OCI-M2 (cell line): ENCODE measurements around the gene SNX9.
"Not testable (repeated sequence)": the region's sequence is repeated elsewhere in the genome, so short reads cannot be mapped to it uniquely, and the experiment has no call there.

Experiments
- DNase-seq: peaks from one replicate; lab custom pipeline; 2025; ENCODE audit not compliant: unreplicated experiment; lab: John Stamatoyannopoulos, UW

The SNX9 gene

DNA sequence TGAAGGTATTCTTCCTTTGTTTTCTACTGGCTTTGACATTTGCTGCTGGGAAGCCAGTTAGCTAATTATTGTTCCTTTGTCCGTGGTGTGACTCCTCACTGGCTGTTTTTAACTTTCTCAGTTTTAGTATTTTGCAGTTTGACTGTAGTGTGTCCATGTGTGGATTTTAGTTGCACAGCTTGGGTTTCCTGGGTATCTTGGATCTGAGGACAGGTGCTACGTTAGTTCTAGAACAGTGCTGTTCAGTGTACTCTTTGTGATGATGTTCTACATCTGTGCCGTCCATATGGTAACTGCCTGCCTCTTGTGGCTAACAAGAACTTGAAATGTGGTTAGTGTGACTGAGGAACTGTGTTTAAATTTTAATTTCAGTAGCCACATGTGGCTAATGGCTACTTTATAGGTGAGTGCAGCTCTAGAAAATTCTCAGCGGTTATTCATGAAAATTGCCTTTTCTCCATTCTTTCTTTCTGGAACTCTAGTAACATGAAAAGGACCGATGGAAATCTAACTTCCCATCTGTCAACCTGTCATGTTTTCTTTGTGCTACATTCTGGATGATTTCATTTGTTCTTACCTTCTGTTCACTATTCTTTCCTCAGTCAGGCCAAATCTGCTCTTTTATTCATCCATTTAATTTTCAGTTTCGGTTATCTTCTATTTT lies 7.4 kb downstream of the SNX9 start:
- no peak for DNase-seq

DNA sequence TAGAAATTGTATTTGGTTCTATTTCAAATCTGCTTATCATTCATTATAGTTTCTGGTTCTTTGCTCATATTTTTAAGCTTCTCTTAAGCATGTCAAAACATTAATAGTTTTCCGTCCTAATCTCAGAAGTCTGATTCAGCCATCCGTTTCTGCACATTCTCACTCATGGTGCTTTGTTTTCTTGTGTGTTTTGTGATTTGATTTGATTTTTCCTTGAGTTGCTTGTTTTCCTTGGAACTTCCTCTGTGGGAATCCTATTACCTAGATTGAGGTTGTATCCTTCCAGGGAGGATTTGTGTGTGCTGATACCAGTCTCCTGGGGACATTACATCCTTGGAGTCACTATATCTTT lies 7.9 kb downstream of the SNX9 start:
- DNase-seq, result no peak

DNA sequence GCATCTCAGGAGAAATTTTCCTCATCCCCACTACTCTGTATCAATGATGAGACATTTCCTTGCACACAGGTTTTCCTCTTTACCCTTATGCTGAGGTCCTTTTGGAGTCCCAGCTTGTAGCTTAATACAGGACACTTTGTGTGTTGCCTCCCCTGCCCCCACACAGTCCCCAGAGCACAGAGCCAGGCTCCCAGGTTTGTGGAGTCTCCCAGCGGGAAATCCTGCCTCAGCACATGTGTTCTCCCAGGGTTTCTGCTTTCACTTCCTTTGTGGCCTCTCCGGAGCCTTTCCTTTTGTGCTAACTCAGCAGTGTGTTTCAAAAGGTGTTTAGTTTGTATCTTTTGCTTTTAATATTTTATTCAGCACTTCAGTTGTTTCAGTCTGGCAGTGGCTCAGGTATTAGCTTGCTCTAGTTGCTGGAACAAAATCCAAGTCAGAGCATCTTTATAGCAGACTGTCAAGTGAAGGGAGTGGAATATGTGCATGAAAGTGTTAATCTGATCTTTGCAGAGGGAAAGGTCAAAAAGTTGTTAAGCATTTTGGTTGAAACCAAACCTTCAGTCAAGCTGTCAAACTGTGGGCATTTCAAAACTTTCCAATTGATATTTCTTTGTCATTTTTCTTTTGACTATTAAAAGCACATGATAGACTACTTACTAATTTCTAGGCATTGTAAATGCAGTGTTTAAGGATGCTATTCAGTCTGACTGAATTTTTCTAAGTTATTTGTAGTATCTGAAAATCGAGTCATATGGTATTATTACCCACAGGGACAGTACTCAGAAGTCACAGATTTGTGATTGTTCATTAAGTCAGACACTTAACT lies 8.6 kb downstream of the SNX9 start:
- no peak for DNase-seq

DNA sequence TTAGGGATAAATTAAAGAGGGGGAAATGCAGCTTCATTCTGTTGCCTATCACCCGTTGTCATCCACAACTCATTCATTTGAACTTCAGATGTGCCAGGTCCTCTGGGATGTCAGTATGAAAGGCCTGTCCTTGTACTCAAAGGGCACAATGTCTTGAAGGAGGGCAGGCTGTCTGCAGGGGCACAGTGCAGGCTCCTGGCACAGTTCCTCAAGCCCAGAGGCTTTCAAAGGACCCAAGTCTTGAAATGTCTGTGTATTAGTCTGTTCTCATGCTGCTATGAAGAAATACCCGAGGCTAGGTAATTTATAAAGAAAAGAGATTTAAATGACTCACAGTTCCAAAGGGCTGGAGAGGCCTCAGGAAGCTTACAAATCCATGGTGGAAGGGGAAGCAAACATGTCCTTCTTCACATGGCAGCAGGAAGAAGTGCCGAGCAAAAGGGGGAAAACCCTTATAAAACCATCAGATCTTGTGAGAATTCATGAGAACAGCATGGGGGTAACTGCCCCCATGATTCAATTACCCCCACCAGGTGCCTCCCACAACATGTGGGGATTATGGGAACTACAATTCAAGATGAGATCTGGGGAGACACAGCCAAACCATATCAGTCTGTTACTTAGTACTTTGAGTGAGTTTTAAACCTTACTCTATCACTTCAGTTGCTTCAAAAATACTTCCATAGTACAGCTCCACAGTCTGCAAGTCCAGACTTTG lies 9.4 kb downstream of the SNX9 start:
- DNase-seq, result no peak

DNA sequence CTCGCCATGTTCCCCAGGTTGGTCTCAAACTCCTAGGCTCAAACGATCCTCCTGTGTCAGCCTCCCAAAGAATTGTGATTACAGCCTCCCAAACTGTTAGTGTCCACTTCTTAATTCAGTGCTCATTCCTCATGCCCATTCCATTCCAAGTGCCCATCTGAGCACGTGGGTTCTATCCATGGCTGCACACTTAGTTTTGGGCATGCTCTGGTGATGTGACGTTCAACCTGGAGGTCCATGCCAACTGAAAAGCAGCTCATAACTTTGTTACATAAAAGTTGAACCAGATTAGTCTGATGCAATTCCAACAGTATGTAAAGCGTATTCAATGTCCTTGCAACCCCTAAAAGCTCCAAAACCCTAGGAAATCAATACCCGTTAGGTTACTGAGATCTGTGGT lies 11.5 kb downstream of the SNX9 start:
- no peak for DNase-seq

DNA sequence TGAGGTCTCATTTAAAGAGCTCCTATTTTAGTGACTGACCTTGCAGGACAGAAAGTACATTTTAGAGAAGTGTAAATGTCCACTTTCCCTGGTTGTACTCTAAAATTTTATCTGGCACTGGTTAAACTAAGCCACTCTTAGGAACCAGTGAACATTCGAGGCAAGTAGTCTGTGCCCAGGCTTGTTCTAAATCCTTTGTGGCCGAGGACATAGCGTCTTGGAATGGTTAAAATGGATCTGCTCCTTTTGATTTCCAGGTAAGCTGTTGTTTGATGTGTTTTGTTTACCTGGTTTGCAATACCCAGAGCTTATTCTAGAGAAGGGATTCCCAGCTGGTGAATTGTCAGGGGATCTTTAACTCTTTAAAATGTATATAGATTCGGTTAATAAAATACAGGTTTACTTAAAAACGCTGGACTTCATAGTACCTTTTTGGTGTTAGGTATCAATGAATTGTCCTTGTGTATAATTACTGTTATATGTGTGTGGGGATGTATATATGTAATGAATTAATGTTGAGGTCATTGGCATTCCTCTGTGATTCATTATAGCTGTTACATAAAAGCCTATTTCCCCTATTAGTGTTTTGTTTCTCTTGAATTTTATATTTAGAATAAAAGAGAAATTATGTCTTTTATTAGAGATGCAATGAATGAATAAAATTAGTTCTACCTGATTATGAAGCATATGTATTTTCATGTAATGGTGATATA lies 15.8 kb downstream of the SNX9 start:
- DNase-seq, result no peak

DNA sequence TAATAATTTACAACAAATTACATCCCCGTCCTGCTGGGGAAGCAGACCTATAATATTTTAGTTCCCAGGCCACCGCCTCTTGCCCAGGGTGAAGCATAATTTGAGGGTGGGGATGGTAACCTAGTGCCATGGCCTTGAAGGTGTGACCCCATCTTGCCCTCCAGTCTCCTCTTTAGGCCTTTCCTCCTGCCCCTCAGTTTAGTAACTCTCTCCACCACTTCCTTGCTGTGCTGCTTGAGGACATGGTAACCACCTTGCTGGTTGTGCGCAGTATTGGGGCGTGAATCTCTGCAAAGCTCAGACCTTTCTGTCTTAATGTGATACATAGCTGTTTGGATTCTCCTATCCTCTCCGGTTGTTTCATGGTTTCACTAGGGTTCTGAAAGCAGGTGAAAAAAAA lies 16.6 kb downstream of the SNX9 start:
- DNase-seq, result no peak

DNA sequence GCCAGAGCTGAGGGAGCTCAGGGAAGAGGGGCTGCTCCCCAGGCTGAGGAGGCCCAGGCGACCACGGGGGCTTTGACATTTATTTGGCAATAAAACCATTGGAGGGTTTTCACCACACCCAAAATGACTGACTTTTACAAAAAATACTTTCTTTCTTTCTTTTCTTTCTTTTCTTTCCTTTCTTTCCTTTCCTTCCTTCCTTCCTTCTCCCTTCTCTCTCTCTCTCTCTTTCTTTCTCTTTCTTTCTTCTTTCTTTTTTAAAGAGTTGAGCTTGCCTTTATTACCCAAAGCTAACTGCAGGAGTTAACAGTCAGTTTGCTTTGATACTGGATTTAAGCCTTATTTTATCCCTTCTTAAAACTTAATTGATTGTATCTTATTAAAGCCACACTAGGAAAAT lies 17.2 kb downstream of the SNX9 start:
- DNase-seq, result no peak

DNA sequence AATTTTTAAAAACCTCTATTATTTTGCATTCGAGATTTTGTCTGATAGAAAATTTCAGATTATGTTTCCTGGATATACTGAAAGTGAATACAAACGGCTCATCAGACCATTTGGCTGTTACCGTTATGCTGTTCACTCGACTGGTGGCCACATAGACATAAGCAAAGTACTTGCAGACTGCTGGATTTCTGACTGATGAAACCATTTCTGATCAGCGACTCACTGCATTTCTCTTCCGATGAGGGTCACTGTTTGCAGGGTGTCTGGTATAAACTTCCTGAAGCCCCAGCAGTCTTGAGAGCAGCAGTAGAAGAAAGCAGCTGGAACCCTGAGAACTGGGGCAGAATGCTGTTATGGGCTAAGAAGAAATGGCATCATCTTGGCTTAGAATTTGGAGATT lies 17.7 kb downstream of the SNX9 start:
- DNase-seq, result no peak

DNA sequence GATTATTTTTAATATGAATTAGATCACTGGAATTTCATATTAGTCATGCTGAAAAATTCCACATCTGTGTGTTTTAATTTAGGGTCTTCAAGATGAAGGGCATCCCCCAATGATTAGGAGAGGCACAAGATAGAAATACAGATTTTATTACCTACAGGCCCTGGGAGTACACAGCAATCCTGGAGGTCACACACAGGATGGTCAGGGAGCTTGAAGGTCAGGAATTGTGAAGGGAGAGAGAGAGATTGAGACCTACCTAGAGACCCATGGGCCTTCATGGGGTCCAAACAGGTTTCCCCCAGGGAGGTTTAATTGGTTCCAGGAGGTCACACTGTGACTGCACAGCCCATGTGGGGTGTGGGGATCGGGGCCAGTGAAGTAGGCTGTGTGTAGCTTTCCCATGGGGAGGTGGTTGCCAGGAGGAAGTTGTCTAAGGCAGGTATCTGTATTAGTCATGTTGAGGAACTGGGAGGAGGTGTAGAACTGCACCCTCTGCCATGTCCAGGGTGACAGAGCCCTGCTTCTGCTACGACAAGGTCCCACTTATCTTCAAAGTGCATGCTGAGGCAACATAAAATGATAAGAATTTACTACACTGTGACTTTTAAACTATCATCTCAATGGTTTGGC lies 18.3 kb downstream of the SNX9 start:
- no peak for DNase-seq

DNA sequence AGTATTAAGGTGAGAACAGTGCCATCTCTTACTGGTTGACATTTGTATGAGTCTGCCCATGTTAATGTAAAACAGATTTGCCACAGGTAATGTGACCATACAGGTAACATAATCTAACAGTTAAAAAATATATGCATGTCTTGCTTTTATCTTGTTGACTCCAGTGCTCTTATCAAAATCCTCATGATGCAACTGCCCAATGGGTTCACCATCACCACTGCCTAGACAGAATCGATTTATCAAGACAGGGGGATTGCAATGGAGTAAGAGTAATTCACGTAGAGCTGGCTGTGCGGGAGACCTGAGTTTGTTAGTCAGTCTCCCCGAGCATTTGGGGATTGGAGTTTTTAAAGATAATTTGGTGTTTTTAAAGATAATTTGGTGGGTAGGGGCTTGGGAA lies 19.2 kb downstream of the SNX9 start:
- no peak for DNase-seq

DNA sequence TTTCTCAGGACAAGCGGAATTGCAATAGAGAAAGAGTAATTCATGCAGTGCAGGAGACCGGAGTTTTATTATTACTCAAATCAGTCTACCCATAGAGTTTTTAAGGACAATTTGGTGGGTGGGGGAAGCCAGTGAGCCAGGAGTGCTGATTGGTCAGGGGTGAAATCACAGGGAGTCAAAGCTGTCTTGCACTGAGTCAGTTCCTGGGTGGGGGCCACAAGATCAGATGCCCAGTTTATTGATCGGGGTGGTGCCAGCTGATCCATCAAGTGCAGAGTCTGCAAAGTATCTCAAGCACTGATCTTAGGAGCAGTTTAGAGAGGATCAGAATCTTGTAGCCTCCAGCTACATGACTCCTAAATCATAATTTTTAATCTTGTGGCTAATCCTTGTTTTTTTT lies 21.1 kb downstream of the SNX9 start:
- not testable (repeated sequence) for DNase-seq

DNA sequence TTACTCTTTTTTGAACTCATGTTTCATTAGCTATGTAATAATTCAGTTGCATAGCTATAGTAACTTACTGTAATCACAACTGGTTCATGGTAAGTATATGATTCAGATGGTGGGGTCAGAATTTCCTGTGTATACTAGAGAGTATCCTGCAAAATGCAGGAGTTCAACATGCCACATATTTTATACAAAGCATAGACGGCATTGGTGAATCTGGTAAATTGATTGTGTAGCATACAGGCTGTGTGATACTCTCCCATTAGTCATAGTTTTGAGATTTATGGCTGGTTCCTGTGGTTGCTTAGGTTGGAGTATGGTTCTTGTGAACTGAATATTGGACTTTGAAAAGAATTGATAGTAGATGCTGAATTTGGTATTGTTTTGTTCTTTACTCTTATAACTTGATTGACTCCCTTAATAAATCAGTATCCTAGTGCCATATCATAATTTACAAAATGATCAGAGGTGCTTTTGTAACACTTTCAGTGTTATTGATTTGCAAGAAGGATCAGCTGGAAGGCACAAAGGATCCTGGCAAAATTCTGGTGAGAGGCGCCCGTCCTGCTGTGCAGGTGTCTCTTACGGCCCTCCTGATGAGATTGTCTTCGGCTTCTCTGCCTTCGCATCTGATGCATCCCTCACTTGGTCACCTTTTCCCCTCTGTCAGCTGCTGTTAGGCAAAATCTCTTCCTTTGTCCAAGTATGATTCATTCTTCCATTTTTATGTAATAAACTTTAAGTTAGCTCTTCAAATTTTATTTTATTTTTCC lies 22.6 kb downstream of the SNX9 start:
- DNase-seq, result no peak

DNA sequence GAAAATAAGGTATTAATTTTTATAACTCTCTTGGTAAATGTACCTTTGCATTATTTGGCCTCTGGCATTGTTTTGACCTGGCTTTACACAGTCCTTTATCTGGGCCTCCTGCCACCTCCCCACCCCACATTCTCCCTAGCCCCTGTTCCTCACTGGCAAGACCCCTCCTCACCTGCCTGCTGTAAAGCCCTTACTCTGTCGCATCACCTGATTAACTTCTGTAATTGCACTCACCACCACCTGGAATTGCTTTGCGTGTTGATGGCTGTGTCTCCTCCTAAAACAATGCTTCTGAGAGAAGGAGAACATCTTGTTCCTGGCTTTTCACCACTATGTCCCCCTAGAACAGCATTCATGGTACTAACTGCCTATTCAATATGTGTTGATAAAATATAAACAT lies 24.8 kb downstream of the SNX9 start:
- DNase-seq, result no peak

DNA sequence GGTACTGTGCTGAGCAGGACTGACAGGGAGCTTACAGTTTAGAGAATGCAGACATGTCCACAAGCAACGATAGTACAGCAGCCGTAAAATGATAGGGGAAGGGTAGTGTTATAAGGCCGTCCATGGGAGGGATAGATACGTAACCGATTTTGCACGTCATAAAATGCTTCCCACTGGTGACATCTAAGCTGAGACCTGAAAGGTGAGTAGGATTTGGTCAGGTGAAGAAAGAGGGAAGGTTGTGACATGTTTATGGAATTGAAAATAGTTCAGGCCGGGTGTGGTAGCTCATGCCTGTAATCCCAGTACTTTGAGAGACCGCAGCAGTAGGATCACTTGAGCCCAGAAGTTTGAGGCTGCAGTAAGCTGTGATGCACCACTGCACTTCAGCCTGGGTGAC lies 25.6 kb downstream of the SNX9 start:
- DNase-seq, result no peak

DNA sequence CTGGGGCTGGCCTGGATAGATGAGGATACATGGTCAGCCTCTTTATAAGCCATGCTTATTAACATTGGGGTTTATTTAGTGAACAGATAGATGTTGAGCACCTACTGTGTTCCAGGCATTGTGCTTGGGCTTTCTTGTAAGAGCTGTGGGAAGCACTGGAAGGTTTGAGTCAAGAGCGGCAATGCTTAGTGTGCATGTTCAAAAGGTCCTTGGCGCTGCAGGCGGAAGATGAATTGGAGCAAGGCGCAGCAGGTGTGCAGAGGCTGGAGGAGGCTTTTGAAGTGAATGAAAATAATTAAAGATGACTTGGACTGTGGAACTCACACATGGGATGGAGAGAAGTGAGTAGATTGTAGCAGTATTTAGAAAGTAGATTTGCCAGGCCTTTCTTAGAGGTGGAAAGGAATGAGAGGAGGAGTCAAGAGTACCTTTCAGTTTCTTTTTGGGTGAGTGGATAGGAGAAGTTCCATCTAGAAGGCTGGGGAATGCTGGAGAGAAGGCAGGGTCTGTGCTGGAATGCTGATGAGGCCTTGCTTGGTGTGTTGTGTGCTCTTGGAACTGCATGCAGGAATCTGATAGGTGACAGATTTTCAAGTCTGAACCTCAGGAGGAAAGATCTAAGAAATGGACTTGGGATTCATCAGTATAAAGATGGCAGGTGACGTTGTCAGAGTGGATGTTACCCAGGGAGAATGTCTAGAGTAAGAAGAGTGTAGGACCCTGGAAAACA lies 26.4 kb downstream of the SNX9 start:
- no peak for DNase-seq

DNA sequence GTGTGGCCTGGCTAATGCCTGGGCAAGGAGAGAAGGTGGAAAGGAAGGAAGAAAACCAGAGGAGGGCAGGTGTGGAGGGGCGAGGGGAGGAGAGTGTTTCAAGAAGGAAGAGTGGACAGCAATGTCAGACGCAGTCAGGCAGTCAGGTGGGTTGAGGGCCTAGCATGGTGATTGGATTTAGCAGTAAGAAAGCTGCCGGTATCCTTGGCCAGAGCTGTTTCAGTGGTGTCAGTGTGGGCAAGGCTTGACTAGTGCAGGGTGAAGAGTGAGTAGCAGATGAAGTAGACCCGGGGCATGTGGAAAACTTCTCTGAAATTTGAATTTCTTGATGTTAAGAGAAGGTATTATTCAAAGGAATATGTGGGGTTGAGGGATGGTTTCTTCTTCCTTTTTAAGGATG lies 27.0 kb downstream of the SNX9 start:
- DNase-seq, result no peak

DNA sequence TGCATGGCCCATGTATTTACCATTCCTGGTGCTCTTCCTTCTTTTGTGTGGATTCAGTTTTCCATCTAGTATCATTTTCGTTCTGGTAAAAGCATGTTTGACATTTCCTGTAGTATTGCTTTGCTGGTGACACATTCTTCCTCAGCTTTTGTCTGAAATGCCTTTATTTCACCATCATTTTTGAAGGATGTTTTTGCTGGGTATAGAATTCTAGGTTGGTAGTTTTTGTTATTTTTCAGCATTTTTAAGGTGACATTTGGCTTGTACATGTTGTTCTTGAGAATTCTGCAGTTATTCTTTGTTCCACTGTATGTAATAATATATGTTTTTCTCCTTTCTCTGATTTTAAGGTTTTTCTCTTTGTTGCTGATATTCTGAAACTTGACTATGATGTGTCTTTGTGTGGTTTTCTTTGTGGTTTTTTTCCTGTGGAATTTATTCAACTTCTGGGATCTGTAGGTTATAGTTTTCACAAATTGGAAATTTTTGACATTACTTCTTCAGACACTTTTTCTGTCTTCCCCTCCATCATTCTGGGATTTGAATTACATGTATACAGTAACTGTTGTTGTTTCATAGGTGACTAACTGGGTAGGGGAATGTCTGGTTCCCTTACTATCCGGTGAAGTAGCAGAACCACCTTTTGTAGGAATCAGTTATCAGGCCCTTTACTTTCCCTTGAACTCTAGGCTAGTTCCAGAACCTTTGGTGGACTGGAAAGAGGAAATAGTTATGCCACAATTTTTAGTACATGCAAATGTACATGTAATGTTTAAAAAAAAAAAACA lies 30.2 kb downstream of the SNX9 start:
- DNase-seq, result no peak

DNA sequence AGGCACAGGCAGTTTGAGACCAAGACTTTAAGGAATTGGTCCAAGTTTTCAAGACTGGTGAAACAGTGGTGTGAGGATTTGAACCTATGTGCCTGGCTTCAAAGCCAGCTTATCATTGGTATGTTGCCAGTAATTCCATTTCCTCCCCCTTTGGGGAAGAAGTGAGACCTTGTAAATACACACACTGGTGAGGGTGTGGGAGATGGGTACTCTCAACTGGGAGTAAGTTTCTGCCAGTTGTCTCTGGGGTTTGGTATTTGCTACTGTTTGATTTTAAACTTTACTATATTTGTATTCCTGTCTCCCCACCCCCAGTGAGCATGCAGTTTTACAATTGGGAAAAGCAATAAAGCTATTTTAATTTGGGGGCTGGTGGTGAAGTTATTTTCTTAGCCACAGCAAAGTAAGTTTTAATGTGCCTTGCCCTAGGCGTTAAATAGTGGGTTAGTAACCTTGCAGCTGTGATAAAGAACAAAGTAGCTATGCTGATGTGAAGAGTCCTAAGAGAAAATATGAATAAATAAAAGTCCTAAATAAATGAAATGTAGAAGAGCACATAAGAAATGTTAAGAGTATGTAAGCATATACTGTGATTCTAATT lies 31.0 kb downstream of the SNX9 start:
- DNase-seq, result no peak
